Mucosa of descending colon (tissue), 3 donors: Measurements from ENCODE around the gene INSR. TPM values are rescaled to one million over a fixed set of nuclear protein-coding genes. Genes with fewer than 3 reads are reported as not detected.
A peak's percentile ranks its signal among the peaks of the same experiment; 100 is the strongest.

Experiments
- ATAC-seq: fragments of 200-7000 bp; cut with Tn5 transposase; one replicate; pipeline ENCODE4 v1.9.1; 2020; ENCODE audit warnings: mild to moderate bottlenecking, moderate library complexity
- DNase-seq, 3 donors: peaks; one replicate each; pipeline ENCODE4 v3.0.0-alpha.2; 2020
- H3K36me3 ChIP-seq: fragments of 200-600 bp; one replicate; pipeline ENCODE4 v1.8.0; 2021; ENCODE audit warnings: low read depth, mild to moderate bottlenecking
- H3K4me1 ChIP-seq: fragments of 200-600 bp; one replicate; pipeline ENCODE4 v1.8.0; 2021; ENCODE audit warnings: low read depth, mild to moderate bottlenecking
- H3K4me3 ChIP-seq: fragments of 200-600 bp; one replicate; pipeline ENCODE4 v1.8.0; 2021; ENCODE audit warnings: mild to moderate bottlenecking
- H3K9me3 ChIP-seq: fragments of 200-600 bp; one replicate; pipeline ENCODE4 v1.8.0; 2021; ENCODE audit warnings: mild to moderate bottlenecking
- intact Hi-C, 2 donors: fragments of 100-400 bp; cut with DNase I in 1 of 2; cut with micrococcal nuclease in 1 of 2; formaldehyde crosslinking; loops; one replicate each; pipeline versions ENCODE4 v1.11.0 to v1.11.1; 2022; cut with DNase I, micrococcal nuclease
- total RNA-seq, 3 donors: library from RNA; stranded (reverse); fragmentation: NEBNext Ultra II Directional in 2 of 3; extraction: Animal tissue kit (Norgen Biotek cat#: 25700) in 2 of 3; gene quantifications; one replicate each; pipeline versions ENCODE4 v1.2.1 to v1.2.4, GENCODE V29; 2021 to 2023
- TF ChIP-seq, protein P1 (sequence below): fragments of 200-600 bp; IDR thresholded peaks from one replicate; pipeline ENCODE4 v1.8.0; 2022; ENCODE audit warnings: antibody characterized with exemption, mild to moderate bottlenecking
- donor health status: DM: no; HTN: no; CAD: no; lungs with moderate emphysema.
- donor health status: DM: no; HTN: no; CAD: no.
- donor health status: DM: no; HTN: yes; CAD: no.

INSR gene
- total RNA-seq, 3 donors from 2014 or later: 74.9 to 109 (median 91.2) TPM

DNA sequence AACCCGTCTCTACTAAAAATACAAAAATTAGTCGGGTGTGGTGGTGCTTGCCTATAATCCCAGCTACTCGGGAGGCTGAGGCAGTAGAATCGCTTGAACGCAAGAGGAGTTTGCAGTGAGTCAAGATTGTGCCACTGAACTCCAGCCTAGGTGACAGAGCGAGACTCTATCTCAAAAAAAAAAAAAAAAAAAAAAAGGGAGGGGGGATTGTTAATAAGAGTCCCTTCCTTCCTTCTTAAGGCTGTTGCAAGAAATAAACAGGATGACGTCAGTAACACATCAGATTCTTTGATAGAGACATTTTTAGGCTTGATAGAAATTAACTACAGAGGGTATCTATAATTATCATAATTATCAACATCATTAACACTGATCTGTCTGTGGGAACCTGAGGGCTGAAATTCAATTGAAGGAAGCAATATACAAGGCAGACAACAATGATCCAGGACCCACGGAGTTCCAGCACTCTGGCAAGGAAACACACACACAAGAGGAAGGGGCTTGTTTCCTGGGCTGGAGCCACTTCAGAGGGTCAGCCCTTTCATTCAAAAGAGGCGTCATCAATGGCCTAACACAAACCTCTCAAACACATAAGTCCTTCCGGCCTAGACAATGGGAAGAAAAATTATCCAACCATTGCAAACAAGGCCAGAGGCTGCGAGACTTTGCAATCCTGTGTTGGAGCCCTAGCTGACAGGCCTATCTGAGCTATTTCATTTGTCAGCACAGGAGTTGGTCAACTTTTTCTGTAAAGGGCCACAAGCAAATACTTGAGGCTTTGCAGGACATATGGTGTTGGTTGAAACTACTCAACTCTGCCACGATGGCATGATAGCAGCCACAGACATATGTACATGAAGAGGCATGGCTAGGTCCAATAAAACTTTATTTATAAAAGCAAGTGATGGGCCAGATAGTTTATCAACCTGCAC is 105.2 kb downstream of the INSR start:
- ATAC-seq (no peak), DNase-seq (no peak)
- intact Hi-C loops: no loop called here
- no peak overlapping the region for H3K4me3 ChIP-seq
- TF ChIP-seq, protein P1, sequence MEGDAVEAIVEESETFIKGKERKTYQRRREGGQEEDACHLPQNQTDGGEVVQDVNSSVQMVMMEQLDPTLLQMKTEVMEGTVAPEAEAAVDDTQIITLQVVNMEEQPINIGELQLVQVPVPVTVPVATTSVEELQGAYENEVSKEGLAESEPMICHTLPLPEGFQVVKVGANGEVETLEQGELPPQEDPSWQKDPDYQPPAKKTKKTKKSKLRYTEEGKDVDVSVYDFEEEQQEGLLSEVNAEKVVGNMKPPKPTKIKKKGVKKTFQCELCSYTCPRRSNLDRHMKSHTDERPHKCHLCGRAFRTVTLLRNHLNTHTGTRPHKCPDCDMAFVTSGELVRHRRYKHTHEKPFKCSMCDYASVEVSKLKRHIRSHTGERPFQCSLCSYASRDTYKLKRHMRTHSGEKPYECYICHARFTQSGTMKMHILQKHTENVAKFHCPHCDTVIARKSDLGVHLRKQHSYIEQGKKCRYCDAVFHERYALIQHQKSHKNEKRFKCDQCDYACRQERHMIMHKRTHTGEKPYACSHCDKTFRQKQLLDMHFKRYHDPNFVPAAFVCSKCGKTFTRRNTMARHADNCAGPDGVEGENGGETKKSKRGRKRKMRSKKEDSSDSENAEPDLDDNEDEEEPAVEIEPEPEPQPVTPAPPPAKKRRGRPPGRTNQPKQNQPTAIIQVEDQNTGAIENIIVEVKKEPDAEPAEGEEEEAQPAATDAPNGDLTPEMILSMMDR: no peak
- H3K4me1 ChIP-seq: peaks cover 8% of the 10 kb centered on the region
- H3K36me3 ChIP-seq: no peaks in the 10 kb centered on the region
- no peaks in the 10 kb centered on the region for H3K9me3 ChIP-seq

DNA sequence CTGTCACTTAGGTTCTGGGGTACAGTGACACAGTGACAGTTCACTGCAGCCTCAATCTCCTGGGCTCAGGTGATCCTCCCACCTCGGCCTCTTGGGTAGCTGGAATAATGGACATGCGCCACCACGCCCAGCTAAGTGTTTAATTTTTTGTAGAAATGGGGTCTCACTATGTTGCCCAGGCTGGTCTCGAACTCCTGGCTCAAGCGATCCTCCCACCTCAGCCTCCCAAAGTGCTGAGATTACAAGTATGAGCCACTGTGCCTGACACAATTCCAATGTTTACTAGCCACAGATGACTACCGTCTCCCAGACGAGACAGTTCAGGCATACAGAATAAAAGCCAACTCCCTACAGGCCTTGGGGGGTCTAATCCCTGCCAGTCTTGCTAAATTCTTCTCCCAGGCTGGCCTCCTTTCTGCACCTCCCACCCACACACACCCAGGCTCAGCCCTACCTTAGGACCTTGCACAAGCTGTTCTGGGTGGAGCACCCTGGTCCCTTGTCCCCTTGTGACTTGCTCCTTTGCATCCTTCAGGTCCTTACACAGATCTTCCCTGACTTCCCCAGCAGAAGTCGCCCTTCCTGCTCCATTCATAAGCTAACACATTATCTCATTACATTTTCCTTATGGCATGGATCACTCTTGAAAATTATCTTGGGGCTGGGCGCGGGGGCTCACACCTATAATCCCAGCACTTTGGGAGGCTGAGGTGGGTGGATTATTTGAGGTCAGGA is 106.4 kb downstream of the INSR start:
- TF ChIP-seq, protein P1: no peak

DNA sequence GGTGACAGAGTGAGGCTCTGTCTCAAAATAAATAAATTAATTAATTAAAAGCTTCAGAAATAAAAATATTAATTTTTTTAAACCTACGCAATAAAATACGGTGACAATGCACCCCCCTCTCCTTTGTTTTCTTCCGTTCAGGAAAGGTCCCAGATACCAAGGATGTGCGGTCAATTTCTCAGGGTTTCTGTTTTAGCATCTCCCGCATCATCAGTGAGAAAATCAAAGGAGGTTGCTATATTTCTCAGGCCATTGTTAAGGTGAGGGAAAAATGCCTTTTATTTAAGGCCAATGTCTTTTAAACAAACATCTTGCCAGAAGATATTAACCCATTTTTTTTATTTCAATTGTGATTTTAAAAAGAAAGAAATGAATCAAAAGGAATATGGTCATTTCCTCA is 111.7 kb downstream of the INSR start:
- no peak for ATAC-seq
- no peak for DNase-seq
- peaks cover 28% of the 10 kb centered on the region for H3K4me1 ChIP-seq
- no peaks in the 10 kb centered on the region for H3K36me3 ChIP-seq
- intact Hi-C loops: no loop called here
- no peak overlapping the region for H3K4me3 ChIP-seq
- TF ChIP-seq, protein P1: no peak
- H3K9me3 ChIP-seq: no peaks in the 10 kb centered on the region

More for the DNA sequence above, 106.4 kb downstream of the INSR start:
- ATAC-seq (peak; percentile 77), DNase-seq (no peak)
- Histone ChIP-seq H3K4me1 (peaks cover 18% of the 10 kb centered on the region), H3K4me3 (no peak overlapping the region), H3K9me3 (no peaks in the 10 kb centered on the region), H3K36me3 (no peaks in the 10 kb centered on the region)
- intact Hi-C loops: no loop called here

DNA sequence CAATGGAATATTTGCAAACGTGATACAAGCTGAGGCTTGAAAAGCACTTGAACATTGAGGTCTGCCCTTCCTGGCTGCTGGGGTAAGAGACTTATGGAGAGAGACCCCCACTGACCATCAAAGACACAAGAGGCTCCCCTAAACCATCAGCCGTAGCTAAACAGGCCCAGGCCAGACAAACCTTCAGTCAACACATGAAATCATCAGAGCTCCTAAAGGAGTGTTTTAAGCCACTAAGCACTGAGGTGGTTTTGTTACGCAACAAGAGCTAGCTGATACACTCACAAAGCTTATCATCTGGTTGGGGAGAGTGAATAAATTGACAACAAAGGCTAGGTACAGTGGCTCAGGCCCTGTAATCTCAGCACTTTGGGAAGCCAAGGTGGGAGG is 114.3 kb downstream of the INSR start:
- DNase-seq (no peak), ATAC-seq (peak; percentile 9)
- Histone ChIP-seq H3K4me1 (peaks cover 28% of the 10 kb centered on the region), H3K9me3 (no peaks in the 10 kb centered on the region), H3K4me3 (no peak overlapping the region), H3K36me3 (no peaks in the 10 kb centered on the region)
- TF ChIP-seq, protein P1: no peak
- intact Hi-C loops: no loop called here

DNA sequence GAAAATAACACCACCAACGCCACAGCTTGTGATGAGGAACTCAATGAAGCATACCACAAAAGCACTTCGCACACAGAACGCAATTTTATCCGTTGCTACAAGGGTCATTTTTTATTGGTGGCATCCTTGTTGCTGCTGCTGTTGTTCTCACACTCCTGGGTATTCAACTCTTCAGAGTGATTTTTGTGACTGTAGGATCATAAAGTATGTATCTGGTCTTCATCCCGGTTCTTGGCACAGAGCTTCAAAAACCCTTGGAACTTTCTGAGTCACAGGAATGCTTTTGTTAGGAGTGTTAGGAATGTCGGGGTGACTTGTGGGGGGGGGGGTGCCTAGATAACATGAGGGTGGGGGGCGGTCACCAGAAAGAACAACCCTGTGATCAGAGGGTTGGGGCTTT is 116.3 kb downstream of the INSR start:
- H3K9me3 ChIP-seq: no peaks in the 10 kb centered on the region
- intact Hi-C loops: no loop called here
- peaks cover 19% of the 10 kb centered on the region for H3K4me1 ChIP-seq
- no peaks in the 10 kb centered on the region for H3K36me3 ChIP-seq
- DNase-seq (no peak), ATAC-seq (no peak)
- no peak overlapping the region for H3K4me3 ChIP-seq
- TF ChIP-seq, protein P1: no peak
